ENCODE data around the gene TSNAXIP1. TPM values are rescaled to one million over a fixed set of nuclear protein-coding genes. Genes with fewer than 3 reads are reported as not detected.

The TSNAXIP1 gene
- total and polyA plus RNA-seq, 9 of the 15 experiments (the other 6 are each of a cell fraction or from before 2014, with no cell fraction given): 0.03 to 0.24 (median 0.11) TPM; not detected in 4

GRCh38 chr16:67806428-67807147 lies at the start of gene TSNAXIP1, which contains the start of gene RANBP10 (continued):
- TF ChIP-seq ZBTB40 (IDR thresholded peaks at IDR 0.05): peak; percentile 69; the same call in 1 of the 2 replicates
- no peak for TF ChIP-seq ZBTB40 (CRISPR knock-in tag; IDR thresholded peaks at IDR 0.05)
- no peak for TF ChIP-seq ZNF436 (CRISPR knock-in tag; IDR thresholded peaks at IDR 0.05)
- peak; percentile 81 for TF ChIP-seq GABPA (tag; conservative IDR thresholded peaks at IDR 0.05; ENCODE audit: low read depth)
- no peak for TF ChIP-seq NCOA2 (IDR thresholded peaks at IDR 0.05; ENCODE audit: partially characterized antibody in 2 of 2)
- no peak for TF ChIP-seq BRD4 (IDR thresholded peaks at IDR 0.05)
- TF ChIP-seq ATF7 (IDR thresholded peaks at IDR 0.05): peak; percentile 71; the same call in 1 of the 2 replicates
- TF ChIP-seq ZSCAN32 (CRISPR knock-in tag; IDR thresholded peaks at IDR 0.05): 0 out of 2 replicates have a peak, but pooled peaks have one; percentile 5
- TF ChIP-seq, protein P1, sequence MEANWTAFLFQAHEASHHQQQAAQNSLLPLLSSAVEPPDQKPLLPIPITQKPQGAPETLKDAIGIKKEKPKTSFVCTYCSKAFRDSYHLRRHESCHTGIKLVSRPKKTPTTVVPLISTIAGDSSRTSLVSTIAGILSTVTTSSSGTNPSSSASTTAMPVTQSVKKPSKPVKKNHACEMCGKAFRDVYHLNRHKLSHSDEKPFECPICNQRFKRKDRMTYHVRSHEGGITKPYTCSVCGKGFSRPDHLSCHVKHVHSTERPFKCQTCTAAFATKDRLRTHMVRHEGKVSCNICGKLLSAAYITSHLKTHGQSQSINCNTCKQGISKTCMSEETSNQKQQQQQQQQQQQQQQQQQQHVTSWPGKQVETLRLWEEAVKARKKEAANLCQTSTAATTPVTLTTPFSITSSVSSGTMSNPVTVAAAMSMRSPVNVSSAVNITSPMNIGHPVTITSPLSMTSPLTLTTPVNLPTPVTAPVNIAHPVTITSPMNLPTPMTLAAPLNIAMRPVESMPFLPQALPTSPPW (CRISPR knock-in tag; IDR thresholded peaks at IDR 0.05): peak; percentile 100
- peak; percentile 13 for TF ChIP-seq PHF20 (IDR thresholded peaks at IDR 0.05; ENCODE audit: partially characterized antibody)
- no peak for TF ChIP-seq ZEB2 (IDR thresholded peaks at IDR 0.05)
- peak in 1 of 2 experiments; percentile 54; a peak in 1 of 4 replicates for TF ChIP-seq SRF (CRISPR knock-in tag; IDR thresholded peaks at IDR 0.05)
- TF ChIP-seq SMARCB1 (IDR thresholded peaks at IDR 0.05; ENCODE audit: insufficient read length, low read depth): no peak
- TF ChIP-seq ZFX (CRISPR knock-in tag; IDR thresholded peaks at IDR 0.05): peak; percentile 75

Data from K562 (cell line).